ENCODE measurements around the gene MCC.
"Not testable (repeated sequence)": the region's sequence is repeated elsewhere in the genome, so short reads cannot be mapped to it uniquely, and the experiment has no call there.

Gene MCC

DNA sequence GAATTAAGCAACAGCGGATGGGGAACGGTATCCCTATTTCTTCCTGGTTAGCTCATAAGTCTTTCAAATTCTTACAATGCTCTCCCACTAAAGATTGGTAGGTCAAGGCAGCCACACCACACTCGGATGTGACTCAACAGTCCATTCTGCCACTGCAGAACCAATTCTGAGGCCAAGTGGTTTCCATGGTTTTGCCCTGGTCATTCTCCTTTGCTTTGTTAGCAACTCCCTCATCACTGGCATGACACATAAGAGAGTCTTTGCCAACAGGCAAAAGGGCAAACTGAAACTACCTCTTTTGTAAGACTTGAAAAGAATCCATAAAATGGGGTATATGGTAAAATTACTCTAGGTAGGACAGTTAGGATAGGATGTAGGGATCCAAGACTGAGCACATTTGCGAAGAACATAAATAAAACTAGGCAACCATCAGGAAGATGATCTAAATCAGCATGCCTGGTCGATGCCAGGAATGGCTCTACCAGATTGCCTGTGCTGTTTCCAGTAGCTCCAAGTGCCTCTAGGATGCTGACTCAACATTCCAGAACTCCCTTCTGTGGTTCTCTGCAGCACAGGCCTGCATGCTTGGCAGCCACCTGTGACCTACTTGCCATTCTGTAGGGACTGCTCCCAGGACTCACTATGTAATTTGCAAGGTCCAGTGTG is 406.2 kb downstream of the MCC start:
- peak; percentile 63 for DNase-seq (ENCODE audit: low read depth)

DNA sequence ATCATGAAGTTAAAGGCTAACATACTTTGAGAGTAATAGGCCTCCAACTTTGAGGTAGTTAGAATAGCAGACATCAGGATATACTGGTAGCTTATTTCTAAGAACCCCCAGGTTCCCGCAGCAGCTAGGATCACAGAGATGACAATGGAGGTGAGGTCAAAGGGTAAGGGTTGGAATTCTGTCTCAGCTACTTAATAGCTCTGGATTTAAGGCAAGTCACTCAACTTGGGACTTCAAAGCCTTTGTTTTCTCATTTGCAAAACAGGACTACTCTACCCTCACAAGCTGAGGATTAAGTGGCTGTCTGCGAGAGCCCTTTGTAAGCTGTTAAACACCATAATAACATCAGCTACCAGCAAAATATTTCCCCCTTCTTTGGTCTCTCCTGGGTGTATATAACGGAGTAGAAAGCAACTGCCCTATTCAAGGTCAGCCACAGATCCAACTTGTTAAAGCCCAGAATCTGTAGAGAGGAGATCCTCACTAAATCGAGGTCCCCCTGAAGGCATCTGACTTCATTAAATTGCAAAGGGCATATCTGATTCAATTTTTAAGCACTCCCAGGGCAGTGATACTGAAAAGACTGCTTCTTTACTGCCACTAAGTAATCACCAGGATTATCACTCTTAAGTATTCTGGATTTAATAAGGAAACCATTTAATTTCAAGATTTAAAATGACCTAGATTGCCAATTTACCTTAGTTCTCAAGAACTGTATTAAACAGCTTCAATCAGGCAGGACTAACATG is 407.0 kb downstream of the MCC start:
- DNase-seq (ENCODE audit: low read depth): no peak

DNA sequence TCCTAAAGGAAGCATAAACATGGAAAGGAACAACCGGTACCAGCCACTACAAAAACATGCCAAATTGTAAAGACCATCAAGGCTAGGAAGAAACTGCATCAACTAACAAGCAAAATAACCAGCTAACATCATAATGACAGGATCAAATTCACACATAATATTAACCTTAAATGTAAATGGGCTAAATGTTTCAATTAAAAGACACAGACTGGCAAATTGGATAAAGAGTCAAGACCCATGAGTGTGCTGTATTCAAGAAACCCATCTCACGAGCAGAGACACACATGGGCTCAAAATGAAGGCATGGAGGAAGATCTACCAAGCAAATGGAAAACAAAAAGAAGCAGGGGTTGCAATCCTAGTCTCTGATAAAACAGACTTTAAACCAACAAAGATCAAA is 411.6 kb downstream of the MCC start:
- DNase-seq (ENCODE audit: low read depth): not testable (repeated sequence)

DNA sequence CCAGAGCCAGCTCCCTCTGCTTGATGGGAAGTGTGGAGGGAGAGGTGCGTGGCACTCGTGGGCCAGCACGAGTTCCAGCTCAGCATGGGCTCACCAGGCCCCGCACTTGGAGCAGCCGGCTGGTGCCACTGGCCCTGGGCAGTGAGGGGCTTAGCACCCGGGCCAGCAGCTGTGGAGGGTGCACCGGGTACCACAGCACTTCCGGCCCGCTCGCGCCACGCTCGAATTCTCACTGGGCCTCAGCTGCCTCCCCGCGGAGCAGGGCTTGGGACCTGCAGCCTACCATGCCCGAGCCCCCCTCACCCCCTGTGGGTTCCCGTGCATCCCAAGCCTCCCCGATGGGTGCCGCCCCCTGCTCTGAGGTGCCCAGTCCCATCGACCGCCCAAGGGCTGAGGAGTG is 413.2 kb downstream of the MCC start:
- DNase-seq (ENCODE audit: low read depth): no peak

DNA sequence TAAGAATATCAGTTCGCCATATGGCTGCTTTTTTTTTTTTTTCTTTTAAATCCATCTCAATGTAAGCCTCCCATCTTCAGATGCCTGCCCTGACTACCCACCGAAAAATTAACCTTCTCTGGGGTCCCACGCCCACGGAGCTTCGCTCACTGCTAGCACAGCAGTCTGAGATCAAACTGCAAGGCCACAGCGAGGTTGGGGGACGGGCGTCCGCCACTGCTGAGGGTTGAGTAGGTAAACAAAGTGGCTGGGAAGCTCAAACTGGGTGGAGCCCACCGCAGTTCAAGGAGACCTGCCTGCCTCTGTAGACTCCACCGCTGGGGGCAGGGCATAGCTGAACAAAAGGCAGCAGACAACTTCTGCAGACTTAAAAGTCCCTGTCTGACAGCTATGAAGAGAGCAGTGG is 414.6 kb downstream of the MCC start:
- DNase-seq (ENCODE audit: low read depth): not testable (repeated sequence)

DNA sequence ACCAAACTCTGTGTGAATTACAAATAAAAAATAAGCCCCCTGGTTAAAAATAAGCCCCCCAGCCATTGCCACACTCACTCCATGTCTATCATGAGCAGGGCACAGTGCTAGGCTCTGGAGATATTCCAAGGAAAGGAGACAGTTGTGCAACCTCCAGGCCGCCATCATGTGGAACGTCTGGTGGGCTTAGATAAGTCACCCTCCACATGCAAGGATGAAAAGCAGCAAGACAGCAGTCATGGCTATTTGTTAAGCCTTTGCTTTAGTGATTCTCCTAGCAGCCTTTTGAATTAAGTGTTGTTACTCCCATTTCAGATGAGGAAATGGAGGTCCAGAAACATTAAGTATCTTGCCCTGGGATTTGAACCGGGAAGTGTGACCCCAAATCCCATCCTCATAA is 416.9 kb downstream of the MCC start:
- DNase-seq (ENCODE audit: low read depth): no peak

DNA sequence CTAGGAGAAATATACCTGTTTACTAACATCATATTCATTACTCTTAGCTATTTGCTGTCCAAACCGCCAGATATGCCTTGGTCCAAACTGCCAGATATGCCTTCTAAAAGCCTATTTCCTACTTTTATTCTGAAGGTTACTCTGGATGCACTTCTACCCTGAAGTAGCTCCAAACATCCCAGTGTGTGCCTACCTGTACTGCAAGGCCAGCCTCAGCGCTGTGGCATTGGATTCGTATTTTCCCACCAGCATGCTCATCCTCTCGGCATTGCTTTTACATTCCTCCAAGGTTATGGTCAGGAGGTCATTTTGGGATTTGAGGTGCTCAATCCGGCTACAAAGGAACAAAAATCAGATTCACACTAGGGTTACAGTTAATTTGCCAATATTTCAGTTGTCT is 417.4 kb downstream of the MCC start:
- no peak for DNase-seq (ENCODE audit: low read depth)

DNA sequence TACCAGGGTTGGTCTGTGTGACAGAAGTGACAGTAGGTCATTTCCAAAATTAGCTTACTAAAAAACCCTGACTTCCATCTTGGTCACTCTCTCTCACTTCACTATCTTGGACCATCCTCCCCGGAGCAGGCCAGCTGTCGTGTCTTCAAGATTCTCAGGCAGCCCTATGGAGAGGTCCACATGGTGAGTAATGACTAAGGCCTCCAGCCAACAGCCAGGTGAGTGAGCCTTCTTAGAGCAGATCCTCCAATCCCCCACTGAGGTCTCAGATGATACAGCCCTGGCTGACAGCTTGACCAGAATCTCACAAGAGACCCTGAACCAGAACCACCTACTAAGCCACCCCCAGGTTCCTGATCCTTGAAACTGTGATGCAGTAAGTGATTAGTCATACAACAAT is 419.7 kb downstream of the MCC start:
- DNase-seq (ENCODE audit: low read depth): no peak

DNA sequence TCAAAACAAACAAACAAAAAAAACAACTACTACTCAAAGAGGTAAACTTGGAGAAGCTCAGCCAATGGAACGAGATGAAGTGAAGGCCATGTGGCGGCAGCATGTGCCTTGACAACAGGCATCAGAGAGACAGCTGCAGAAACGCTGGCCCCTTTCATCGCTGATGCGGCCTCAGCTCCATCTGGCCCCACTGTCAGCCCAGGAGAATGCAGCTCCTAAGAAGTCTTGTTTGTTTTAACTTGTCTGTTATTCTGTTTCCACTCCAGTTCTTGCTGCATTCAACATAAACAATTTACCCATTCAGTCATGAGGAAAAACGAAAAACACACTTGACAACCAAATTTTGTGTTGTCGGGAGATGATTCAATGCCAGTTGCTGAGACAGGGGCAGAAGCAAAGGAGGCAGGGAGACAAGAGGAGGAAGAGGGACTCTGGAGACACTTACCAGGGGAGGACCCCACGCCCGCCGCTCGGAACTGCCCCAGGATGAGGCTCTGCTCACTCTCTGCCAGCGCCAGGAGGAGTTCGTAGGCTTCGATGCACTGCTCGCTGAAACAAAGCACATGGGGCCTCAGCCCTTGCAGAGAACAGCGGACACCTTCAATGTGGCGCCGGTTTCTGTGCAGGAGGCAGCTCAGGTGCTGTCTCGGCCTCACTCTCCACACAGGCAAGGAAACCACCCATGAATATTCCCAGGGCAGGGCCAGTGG is 420.5 kb downstream of the MCC start:
- no peak for DNase-seq (ENCODE audit: low read depth)

DNA sequence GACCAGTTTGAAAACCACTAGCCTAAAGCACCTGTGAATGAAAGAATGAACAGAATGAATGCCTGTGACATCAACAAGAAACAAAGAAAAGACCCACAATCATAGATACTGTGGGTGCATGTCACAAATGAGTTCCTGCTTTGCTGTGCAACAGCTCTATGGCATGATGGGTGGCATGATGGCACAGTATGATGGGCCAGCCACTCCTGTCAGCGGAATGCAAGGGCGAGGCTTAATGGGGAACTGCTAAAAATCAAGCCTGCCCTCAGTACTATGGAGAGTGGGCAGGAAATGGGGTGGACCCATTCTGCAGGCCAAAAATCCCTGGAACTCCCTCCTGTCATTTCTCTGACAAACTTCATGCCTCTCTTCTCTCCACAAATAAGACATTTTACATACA is 422.6 kb downstream of the MCC start:
- DNase-seq (ENCODE audit: low read depth): no peak

DNA sequence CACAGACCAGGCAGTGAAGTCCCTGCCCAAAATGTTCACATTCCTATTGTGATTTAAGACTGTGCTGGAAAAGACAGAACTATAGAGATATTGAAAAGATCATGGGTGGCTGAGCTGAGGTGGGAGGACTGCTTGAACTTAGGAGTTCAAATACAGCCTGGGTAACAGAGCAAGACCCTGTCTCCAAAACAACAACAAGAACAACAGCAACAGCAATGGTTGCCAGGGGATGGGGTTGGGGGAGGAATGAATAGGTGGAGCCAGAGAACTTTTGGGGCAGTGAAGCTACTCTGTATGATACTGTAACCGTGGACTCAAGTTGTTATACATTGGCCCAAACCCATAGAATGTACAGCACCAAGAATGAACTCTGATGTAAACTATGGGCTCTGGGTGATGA is 423.4 kb downstream of the MCC start:
- DNase-seq (ENCODE audit: low read depth): no peak

DNA sequence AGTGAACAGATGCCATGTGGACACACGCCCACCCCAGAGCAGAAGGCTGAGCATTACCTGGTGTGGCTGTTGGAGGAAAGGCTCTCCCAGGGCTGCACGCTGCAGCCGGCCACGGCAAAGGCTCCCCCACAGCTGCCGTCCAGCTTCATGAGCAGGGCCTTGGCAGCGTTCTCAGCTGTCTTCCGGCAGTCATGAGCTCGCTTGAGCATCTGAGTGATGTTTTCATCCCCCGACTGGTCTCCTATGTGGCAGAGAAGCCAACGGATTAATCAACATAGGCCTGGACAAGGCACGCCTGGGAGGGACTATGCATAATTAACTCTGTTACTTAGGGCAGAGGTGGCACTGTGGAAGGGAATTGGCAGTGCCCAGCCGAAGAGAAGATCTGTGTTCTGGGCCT is 424.3 kb downstream of the MCC start:
- no peak for DNase-seq (ENCODE audit: low read depth)

DNA sequence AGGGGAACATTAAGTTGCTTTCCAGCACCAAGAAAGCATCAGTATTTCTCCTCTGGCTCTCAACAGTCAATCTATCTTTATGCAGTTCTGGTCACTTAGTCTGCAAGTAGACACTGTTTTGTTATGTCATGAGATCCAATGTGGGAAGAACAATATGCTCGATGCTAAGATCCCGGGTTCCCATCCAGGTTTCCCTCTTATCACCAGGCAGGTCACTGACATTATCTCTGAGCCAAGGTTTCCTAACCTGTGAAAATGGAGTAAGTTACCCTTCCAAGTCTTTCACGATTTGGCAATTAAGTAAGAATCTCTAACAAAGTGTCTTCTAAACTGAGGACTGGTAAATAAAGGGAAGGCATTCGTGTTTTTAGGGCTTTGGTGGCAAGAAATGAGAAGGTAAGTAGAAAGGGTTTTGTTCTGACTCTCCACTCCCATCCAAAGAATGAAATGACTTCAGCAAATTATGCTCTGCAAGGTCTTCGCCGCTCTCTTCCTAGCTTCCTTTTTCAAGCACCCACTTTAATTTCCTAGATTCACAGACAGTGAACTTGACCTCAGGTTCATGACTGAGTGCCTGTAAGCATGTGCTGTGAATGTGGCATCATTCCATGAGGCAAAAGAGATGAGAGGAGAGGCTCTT is 425.3 kb downstream of the MCC start:
- no peak for DNase-seq (ENCODE audit: low read depth)

DNA sequence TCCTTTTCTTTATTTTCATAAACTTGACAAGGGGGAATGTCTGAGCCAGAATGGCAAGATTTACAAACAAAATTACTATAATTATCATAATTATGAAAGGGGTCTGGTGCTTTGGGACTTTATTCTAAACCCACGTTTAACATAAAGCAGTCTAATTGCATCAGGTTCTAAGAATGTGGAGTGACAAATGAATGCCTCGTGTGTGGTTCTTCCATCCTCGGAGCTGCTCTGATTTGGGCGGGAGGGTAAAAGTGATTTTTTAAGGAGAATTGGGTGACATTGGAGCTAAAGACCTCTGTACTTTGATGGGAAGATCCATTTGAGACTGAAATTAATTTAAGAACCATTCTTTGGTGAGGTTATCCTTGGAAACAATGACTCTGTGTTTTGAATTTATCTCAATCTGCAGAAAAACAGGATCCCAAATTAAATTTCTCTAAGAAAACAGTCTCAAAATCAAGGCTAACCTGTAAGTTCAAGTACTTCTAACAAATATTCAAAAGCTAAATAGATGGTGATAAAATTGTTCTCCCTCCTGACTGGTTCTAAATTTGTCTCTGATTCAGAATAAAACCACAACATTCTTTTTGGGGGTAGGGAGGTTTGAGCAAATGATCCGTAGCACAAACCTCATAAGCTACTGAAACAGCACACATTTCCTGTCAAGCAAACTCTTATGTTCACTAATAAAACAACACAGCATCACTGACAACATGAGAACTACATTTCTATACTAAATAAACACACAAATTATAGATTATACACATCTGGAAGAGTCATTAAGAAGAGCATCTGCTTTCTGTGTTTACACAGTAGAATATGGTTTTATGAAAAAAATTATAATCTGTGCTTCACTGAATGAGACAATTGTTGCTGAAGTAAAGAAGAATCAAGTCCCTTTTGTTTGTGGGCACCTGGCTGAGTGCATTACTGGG is 426.1 kb downstream of the MCC start:
- DNase-seq (ENCODE audit: low read depth): peak; percentile 74

DNA sequence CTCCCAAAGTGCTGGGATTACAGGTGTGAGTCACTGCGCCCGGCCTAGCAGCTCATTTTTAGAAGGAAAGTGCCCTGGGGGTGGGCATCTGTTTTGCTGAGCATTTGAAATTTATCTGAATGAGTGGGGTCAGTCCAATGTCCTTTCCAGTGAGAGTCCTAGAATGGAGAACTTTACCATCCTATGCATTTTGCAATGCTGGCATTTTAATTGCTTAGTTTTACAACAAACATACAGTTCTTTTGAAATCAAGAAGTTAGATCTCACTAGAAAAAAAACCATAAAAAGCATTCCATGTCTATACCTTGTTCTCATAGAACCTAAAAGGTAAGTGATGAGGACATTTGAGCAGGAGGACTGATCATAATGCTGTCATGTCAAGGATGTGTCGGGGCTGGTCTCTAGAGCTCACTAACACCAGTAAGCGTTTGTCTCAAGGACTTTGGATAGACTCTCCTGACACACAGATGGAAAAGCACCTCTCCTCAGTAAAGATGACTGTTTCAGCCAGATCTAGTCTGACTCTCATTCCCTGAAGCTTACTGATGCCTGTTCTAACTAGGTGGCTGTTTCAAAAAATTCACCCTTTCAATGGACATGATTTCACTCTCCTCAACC is 427.7 kb downstream of the MCC start:
- no peak for DNase-seq (ENCODE audit: low read depth)

DNA sequence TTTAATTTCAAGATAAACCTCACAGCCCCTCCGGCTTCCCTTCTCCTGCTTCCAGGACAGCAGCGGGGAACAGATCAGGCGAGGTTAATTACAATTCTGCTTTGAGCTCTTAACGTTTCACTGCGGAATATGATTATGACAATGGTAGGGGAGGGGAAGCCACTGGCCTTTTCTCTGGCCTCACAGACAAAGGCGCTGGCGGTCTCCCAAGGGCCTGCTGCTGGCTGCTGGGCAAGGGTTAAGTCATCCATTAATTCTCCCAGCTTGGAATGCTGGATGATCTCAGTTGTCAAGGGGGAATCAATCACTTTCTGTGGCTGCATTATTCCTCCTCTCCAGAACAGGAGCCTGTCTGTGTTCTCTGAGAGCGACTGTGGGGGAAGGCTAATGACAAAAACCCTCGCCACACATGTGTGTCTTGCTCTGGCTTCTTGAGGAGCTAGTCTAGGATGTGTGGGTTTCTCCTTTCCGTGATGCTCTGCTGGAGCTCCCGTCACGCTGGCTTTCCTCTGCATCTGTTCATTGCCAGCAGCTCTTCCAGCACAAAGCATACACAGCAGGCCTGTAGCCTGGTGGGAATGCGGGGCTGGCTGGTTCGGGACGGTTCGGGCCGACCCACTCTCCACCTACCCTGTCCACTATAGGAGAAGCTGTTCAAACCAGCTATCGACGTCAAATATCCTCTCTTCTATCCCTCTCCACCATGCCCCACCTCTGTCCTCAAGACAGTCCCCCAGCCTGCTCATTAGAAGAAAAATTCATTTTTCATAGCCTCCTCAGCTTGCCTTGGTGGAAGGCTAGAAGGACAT is 428.8 kb downstream of the MCC start:
- no peak for DNase-seq (ENCODE audit: low read depth)

DNA sequence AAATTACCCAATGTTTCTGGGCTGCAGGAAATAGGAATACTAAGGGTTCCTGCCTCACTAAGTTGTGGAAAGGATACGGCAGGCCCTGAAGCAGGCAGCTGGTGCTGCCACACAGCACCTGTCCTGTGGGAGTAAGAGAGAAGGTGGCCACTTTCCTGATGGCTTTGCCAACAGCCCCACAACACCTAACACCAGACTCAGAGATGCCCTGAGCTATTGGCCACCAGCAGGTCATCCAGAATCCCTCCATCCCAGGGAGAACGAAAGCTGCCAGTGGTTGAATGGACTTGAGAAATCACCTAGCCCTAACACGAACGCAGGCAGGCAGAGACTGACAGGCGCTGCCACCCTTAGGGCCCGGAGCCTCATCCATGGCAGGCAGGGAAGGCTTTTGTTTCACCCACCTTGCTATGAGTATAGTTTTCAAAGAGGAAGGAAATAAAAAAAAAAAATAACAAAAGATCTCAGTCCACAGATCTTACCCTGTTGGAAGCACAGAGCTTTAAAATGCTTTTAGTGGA is 429.5 kb downstream of the MCC start:
- DNase-seq (ENCODE audit: low read depth): no peak

DNA sequence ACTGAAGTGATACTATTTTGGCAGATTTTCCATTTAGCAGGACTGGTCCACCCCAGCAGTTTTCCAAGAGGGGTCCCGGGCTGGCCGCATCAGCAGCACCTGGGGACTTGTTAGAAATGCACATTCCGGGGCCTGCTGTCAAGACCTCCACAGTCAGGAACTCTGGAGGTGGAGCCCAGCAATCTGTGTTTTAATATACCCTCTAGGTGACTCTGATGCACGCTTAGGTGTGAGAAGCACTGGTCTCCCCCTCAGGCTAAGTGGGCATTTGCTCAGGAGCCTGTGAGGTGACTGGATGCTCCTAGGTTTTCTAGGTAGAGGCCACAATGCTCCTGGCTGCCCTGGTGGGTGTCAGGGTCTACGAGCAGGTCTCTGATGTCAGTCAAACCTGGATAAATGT is 430.0 kb downstream of the MCC start:
- no peak for DNase-seq (ENCODE audit: low read depth)

DNA sequence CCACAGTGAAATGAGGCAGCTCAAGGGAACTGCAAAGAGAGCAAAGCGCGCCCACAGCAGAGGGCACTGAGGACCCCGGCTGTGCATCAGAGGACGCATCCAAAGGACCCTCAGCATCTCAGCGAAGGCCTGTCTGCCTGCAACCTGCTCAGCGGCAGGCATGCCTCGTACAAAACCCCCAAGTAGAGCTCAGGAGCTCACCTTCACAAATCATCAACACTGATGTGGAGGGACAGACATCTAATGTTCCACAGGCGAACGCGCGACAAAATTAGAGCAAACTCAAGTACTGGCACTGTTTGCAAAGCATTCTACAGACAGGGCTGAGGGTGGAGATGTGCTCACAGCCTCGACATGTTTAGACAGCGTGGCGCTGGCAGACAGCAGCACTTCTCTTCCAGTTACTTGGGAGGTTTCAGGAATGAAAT is 430.7 kb downstream of the MCC start:
- DNase-seq (ENCODE audit: low read depth): no peak

DNA sequence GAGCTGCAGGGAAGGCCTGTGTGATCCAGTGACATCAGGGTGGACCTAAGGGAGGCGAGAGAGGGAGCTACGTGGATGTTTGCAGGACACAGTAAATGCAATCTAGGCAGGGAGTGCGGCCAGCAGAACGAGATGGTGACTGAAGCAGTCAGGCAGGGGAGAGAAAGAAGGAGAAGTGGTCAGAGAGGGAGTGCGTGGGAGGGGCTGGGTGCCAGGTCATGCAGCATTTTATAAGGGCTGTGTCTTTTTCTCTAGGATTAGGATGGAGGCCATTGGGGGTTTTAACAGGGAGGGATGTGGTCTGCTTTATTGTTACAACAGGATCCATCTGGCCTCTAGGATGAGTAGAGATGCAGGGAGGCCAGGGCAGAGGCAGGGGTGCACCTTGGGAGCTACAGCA is 431.3 kb downstream of the MCC start:
- DNase-seq (ENCODE audit: low read depth): no peak
